HG02973 (cell line): Measurements from ENCODE around the gene MTMR8.

Source experiments
- ATAC-seq: cut with Tn5 transposase; IDR thresholded peaks from one replicate; pipeline ENCODE4 v1.9.1; 2021; ENCODE audit warnings: moderate library complexity; ENCODE audit not compliant: unreplicated experiment

The MTMR8 gene

GRCh38 chrX:64313624-64314023 is 81.6 kb downstream of the MTMR8 start:
- no peak for ATAC-seq

DNA sequence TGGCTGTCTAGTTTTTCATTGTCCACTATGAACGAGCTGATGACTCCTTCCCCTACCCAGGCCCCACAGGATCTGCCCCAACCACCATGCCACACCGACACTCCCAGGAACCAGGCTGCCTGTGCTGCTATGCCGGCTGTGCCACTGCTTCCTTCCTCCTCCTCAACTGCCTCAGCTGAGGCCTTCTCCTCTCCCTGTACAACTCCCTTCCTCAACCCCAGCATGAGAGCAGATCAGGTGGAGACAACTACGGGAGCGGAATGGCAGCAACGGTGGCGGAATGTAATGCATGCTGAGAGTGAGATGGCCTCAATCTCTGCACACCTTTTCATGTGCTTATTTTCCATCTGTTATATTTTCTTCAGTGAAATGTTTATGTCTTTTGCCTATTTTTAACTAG is 88.5 kb downstream of the MTMR8 start:
- ATAC-seq: no peak

DNA sequence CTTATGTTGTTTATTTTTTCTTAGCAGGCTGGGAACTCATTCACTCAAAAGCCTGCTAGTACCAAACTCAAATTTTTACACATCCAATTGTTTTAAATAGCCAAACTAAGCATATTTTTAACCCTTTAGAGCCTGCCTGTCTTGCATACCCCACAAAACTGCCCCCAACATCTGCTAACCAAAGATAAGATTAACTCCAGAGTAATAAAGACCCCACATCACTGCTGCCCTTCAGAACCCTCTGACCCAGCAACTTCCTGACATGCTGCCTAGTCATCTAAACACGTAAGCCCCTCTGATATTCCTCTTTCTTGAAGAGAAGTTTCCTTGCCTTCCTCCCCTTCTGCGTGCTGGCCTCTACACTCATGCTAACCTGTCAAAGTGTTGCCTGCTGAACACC is 104.1 kb downstream of the MTMR8 start:
- no peak for ATAC-seq

GRCh38 chrX:64265265-64265664 is 130.0 kb downstream of the MTMR8 start:
- ATAC-seq: no peak

DNA sequence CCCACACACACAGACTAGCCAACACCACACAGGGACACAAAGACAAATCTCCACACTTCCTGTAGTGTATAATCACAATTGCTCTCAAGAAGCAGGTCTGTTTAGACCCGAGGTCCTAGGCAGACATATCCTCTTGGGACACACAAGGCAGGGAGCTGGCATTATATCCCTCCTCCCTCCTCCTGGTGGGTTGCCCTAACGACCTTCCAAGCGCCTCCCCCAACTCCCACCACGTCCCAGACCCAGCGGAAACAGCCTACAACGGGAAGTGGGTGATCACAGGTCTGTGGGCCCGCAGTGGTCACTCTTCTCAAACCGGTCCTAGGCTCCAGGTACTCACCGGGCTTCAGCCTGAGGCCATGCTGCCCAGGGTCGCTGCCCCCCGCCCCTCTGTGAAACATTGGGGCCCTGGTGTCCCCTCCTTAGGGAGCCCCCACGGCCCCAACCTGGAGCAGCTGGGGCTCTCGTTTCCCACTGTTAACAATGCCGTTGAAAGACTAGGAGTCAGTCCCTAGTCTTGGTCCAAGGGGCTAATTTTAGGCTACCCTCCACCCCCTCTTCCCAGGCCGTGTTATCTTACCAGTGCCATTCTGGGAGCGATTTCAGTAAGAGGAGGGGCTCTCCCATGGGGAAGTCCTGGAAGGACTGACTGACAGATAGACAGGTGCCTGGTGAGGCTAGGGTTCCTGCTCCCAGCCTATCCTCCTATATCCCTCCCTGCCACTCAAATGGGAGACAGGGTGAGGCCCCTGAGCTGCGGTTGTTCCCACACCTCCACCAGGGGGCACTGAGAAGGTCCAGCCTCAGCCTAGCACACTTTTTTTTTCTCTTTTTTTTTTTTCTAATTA is 164.9 kb downstream of the MTMR8 start, which contains the start of gene ASB12:
TSS of gene ASB12 (minus strand) at position 485 of the 848 bp plus-strand sequence. CDS start 4,957 bp downstream, outside the sequence.
- ATAC-seq: no peak

DNA sequence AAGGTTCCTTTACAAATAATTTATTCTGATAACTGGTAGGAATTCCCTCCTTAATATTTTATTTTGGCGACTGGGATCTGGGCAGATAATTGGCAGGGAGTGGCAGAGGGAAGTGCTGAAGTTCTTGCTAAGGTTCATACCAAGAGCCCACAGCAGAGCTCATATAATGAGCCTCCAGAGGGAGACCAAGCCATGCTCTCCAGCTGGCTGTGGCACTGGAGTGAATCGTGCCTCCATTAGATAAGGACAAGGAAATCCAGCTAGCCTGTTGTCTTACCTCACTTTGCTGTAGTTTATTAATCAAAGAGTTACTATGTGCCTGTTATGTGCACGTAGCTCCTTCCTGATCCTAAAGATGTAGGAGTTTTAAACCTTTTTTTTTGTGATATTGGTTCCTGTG is 166.1 kb downstream of the MTMR8 start:
- ATAC-seq: no peak
